BLaER1 (cell line): Measurements from ENCODE around the gene CRMP1.

Source experiments
- H3K27ac ChIP-seq: shearing (Covaris generic); formaldehyde crosslinking; 2 replicates; pipeline ENCODE4 v1.8.1; 2022
- H3K27me3 ChIP-seq: shearing (Covaris generic); formaldehyde crosslinking; 2 replicates; pipeline ENCODE4 v1.8.1; 2022
- H3K36me3 ChIP-seq: shearing (Covaris generic); formaldehyde crosslinking; 2 replicates; pipeline ENCODE4 v1.8.1; 2022
- H3K4me1 ChIP-seq: shearing (Covaris generic); formaldehyde crosslinking; 2 replicates; pipeline ENCODE4 v1.8.1; 2022
- H3K4me2 ChIP-seq: shearing (Covaris generic); formaldehyde crosslinking; 2 replicates; pipeline ENCODE4 v1.8.1; 2022
- H3K4me3 ChIP-seq: shearing (Covaris generic); formaldehyde crosslinking; 2 replicates; pipeline ENCODE4 v1.8.1; 2022
- H3K9ac ChIP-seq: shearing (Covaris generic); formaldehyde crosslinking; 2 replicates; pipeline ENCODE4 v1.8.1; 2022
- H3K9me3 ChIP-seq: shearing (Covaris generic); formaldehyde crosslinking; 2 replicates; pipeline ENCODE4 v1.8.1; 2022
- H4K20me1 ChIP-seq: shearing (Covaris generic); formaldehyde crosslinking; 2 replicates; pipeline ENCODE4 v1.8.1; 2022
- Cebpa-rat ChIP-seq: shearing (Covaris generic); IDR thresholded peaks from 2 replicates; pipeline ENCODE4 v1.8.1; 2022

CRMP1 gene

DNA sequence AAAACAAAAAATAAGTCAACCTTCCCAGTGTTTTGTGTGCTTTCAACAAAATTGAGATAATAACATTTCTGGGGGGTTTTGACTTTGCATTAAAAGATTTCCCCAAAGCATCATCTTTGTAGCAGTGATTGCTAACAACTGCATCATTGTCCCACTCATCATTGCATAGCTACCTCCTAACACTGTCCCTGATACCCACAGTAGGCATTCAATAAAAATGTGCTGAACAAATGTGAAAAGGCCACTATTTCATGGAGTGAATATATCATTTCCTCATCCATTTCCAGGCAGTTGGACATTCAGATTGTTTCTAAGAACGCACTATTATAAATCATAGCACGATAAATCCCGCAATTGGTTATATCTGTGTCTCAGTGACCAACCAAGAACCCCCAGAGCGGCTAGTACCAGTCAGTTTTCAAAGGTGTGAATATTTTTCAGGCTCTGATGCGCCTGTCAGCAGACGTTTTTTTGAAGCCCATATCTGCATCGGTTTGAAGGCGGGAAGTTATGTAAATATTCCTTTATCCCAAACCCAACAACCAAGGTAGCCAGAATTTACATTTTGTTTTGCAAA is 36.0 kb upstream of the CRMP1 start:
- H3K4me3 ChIP-seq: no peak overlapping the region
- no peaks in the 10 kb centered on the region for H4K20me1 ChIP-seq
- no peaks in the 10 kb centered on the region for H3K36me3 ChIP-seq
- no peaks in the 10 kb centered on the region for H3K9me3 ChIP-seq
- no peak for TF ChIP-seq Cebpa-rat
- no peak overlapping the region for H3K9ac ChIP-seq
- no peaks in the 10 kb centered on the region for H3K27me3 ChIP-seq
- H3K4me2 ChIP-seq: peak overlapping the region; percentile 92
- H3K27ac ChIP-seq: no peak overlapping the region
- peaks cover 84% of the 10 kb centered on the region for H3K4me1 ChIP-seq

- Histone ChIP-seq H3K36me3 (no peaks in the 10 kb centered on the region), H3K4me1 (peaks cover 77% of the 10 kb centered on the region), H3K27me3 (no peaks in the 10 kb centered on the region), H4K20me1 (no peaks in the 10 kb centered on the region), H3K4me2 (peak overlapping the region; percentile 92), H3K4me3 (no peak overlapping the region), H3K9ac (no peak overlapping the region; the same call in 1 of the 2 replicates), H3K9me3 (no peaks in the 10 kb centered on the region), H3K27ac (peak overlapping the region; percentile 77; the same call in 1 of the 2 replicates)
- TF ChIP-seq Cebpa-rat: no peak
Observed at GRCh38 chr4:5928274-5928673, 35.4 kb upstream of the CRMP1 start.

DNA sequence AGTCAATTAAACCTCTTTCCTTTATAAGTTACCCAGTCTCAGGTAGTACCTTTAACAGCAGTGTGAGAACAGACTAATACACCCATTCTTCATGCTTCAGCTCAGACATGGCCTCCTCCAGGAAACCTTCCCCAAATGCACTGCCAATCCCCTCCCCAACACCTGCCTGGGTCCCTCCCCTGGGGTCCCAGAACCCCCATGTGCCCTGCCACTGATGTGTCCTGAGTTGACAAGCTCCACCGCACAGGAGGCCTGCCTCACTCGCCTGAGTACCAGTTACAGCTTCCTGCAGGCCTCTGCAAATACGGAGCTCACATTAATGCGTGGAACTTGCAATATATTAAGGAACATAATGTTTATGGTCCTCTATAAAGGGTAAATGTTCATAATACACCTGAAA is 34.9 kb upstream of the CRMP1 start:
- Histone ChIP-seq H3K9me3 (no peaks in the 10 kb centered on the region), H3K4me1 (peaks cover 74% of the 10 kb centered on the region), H3K4me2 (peak overlapping the region; percentile 92), H3K36me3 (no peaks in the 10 kb centered on the region), H4K20me1 (no peaks in the 10 kb centered on the region), H3K4me3 (no peak overlapping the region), H3K9ac (peak overlapping the region; percentile 57; the same call in 1 of the 2 replicates), H3K27ac (peak overlapping the region; percentile 77), H3K27me3 (no peaks in the 10 kb centered on the region)
- no peak for TF ChIP-seq Cebpa-rat

DNA sequence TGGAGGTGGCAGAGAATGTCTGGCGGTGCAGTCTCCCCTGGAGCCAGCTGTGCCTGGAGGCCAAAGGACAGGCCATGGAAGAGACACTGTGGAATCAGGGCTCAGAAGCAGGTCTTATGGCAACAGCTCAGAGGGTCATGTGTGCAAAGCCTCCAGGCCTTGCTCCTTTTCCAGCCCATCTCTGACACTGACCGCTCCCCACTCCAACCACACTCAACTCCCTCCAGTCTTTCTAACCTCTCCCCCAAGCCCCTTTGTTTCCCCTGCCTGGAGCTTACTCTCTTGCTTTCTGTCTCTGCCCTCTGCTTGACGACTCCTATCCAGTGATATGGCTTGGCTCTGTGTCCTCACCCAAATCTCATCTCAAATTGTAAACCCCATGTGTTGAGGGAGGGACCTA is 34.2 kb upstream of the CRMP1 start:
- H3K4me3 ChIP-seq: peak overlapping the region; percentile 43
- peaks cover 80% of the 10 kb centered on the region for H3K4me1 ChIP-seq
- peak overlapping the region; percentile 77 for H3K27ac ChIP-seq
- H3K9ac ChIP-seq: peak overlapping the region; percentile 57; the same call in 1 of the 2 replicates
- TF ChIP-seq Cebpa-rat: no peak
- H4K20me1 ChIP-seq: no peaks in the 10 kb centered on the region
- H3K9me3 ChIP-seq: no peaks in the 10 kb centered on the region
- no peaks in the 10 kb centered on the region for H3K27me3 ChIP-seq
- no peaks in the 10 kb centered on the region for H3K36me3 ChIP-seq
- peak overlapping the region; percentile 92 for H3K4me2 ChIP-seq

DNA sequence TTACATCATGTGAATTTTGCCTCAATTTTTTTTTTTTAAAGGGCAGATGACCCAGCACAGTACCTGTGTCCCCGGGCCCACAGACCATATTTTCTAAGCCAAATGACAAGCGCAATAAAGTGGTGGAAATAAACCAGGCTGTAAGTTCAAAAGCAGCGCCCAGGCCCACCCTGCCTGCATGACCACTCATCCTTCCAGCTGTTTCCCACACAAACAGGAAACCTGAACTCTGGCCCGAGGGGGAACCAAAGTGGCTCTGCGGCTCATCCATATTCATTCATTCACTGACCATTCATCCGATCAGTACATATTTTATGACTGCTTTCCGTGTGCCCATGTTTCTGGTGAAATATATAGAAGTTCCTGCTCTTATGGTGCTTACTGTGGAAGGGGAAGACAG is 33.7 kb upstream of the CRMP1 start:
- Histone ChIP-seq H3K4me1 (peaks cover 83% of the 10 kb centered on the region), H3K4me3 (peak overlapping the region; percentile 43)

GRCh38 chr4:5925419-5926200 is 32.7 kb upstream of the CRMP1 start:
- H3K27me3 ChIP-seq: no peaks in the 10 kb centered on the region
- no peak for TF ChIP-seq Cebpa-rat

More for the DNA sequence above, 33.7 kb upstream of the CRMP1 start:
- TF ChIP-seq Cebpa-rat: no peak
- Histone ChIP-seq H3K9ac (no peak overlapping the region; the same call in 1 of the 2 replicates), H4K20me1 (no peaks in the 10 kb centered on the region), H3K27me3 (no peaks in the 10 kb centered on the region), H3K36me3 (no peaks in the 10 kb centered on the region), H3K4me2 (peak overlapping the region; percentile 92), H3K27ac (peak overlapping the region; percentile 77), H3K9me3 (no peaks in the 10 kb centered on the region)

GRCh38 chr4:5924461-5925125 is 31.7 kb upstream of the CRMP1 start:
- Histone ChIP-seq H3K27ac (no peak overlapping the region), H3K36me3 (no peaks in the 10 kb centered on the region), H3K27me3 (no peaks in the 10 kb centered on the region), H3K4me1 (peaks cover 83% of the 10 kb centered on the region), H4K20me1 (0 out of 2 replicates have a peak, but pooled peaks cover 4% of the 10 kb centered on the region), H3K9me3 (no peaks in the 10 kb centered on the region), H3K9ac (no peak overlapping the region), H3K4me2 (no peak overlapping the region), H3K4me3 (no peak overlapping the region)
- TF ChIP-seq Cebpa-rat: no peak

More at GRCh38 chr4:5925419-5926200, 32.7 kb upstream of the CRMP1 start:
- no peak overlapping the region for H3K27ac ChIP-seq
- H3K4me1 ChIP-seq: peaks cover 83% of the 10 kb centered on the region
- no peaks in the 10 kb centered on the region for H4K20me1 ChIP-seq
- H3K9ac ChIP-seq: no peak overlapping the region
- H3K36me3 ChIP-seq: no peaks in the 10 kb centered on the region
- H3K4me3 ChIP-seq: no peak overlapping the region
- H3K9me3 ChIP-seq: no peaks in the 10 kb centered on the region
- H3K4me2 ChIP-seq: peak overlapping the region; percentile 92

- H3K36me3 ChIP-seq: no peaks in the 10 kb centered on the region
- H3K4me1 ChIP-seq: peaks cover 83% of the 10 kb centered on the region
- H4K20me1 ChIP-seq: peaks cover 12% of the 10 kb centered on the region; the same call in 1 of the 2 replicates
- no peak overlapping the region for H3K4me2 ChIP-seq
- no peak overlapping the region for H3K27ac ChIP-seq
- no peak overlapping the region for H3K9ac ChIP-seq
- no peak for TF ChIP-seq Cebpa-rat
- no peaks in the 10 kb centered on the region for H3K9me3 ChIP-seq
- no peak overlapping the region for H3K4me3 ChIP-seq
- no peaks in the 10 kb centered on the region for H3K27me3 ChIP-seq
Observed at GRCh38 chr4:5923376-5923775, 30.5 kb upstream of the CRMP1 start.

DNA sequence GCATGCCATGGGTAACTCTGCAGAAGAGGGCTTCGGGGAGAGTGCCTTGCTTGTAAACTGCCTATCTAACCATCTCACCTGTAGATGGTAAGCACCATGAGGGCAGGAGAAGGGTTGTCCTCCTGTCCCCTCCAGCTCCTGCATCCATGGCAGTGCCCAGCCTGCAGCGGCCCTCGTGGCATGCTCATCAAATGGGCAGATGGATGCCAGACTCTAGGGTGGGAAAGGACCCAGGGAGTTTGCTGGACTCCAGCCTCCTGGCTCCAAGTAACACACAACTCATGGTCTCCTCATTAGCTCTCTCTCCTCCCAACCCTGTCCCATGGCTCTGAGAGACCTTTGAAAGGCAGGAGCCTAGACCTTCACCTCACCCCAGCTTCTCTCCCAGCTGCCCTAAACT is 29.7 kb upstream of the CRMP1 start:
- Histone ChIP-seq H4K20me1 (peaks cover 12% of the 10 kb centered on the region; the same call in 1 of the 2 replicates), H3K27me3 (no peaks in the 10 kb centered on the region), H3K4me2 (0 out of 2 replicates have a peak overlapping the region, but pooled peaks have one; percentile 81), H3K36me3 (no peaks in the 10 kb centered on the region), H3K4me3 (no peak overlapping the region), H3K4me1 (peaks cover 83% of the 10 kb centered on the region), H3K9ac (no peak overlapping the region), H3K27ac (no peak overlapping the region), H3K9me3 (no peaks in the 10 kb centered on the region)
- no peak for TF ChIP-seq Cebpa-rat
